ENCODE data around the gene PAX2.

DNA sequence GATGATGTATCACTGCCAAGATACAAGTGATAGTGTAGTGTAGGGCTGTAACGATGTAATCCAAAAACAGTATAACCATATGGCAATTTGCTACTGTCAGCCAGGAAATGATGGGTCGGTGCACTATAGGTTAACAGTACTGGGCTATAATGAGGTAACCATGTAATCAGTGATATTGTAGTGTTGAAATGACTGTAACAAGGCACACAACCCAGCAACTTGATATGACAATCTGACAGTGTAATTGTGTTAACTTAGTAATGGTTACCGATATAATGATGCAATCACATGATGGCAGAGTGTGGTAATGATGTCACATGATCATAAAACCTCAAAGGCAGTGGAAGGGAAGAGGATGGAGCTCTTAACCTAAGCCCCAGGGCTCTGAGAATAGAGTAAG lies 93.6 kb downstream of the PAX2 start:
- TF ChIP-seq CTCF (IDR thresholded peaks at IDR 0.05; ENCODE audit: poor library complexity) = no peak
- TF ChIP-seq EZH2 (IDR thresholded peaks at IDR 0.05; ENCODE audit: borderline replicate concordance) = no peak
- no peak for TF ChIP-seq EZH2phosphoT487 (IDR thresholded peaks at IDR 0.05; ENCODE audit: low read depth, severe bottlenecking, unreplicated experiment)

Measured in hepatocyte (in vitro differentiated cells).